Measurements from ENCODE around the gene OXT.
A peak's percentile ranks its signal among the peaks of the same experiment; 100 is the strongest.
"Not testable (repeated sequence)": the region's sequence is repeated elsewhere in the genome, so short reads cannot be mapped to it uniquely, and the experiment has no call there.

OXT gene

DNA sequence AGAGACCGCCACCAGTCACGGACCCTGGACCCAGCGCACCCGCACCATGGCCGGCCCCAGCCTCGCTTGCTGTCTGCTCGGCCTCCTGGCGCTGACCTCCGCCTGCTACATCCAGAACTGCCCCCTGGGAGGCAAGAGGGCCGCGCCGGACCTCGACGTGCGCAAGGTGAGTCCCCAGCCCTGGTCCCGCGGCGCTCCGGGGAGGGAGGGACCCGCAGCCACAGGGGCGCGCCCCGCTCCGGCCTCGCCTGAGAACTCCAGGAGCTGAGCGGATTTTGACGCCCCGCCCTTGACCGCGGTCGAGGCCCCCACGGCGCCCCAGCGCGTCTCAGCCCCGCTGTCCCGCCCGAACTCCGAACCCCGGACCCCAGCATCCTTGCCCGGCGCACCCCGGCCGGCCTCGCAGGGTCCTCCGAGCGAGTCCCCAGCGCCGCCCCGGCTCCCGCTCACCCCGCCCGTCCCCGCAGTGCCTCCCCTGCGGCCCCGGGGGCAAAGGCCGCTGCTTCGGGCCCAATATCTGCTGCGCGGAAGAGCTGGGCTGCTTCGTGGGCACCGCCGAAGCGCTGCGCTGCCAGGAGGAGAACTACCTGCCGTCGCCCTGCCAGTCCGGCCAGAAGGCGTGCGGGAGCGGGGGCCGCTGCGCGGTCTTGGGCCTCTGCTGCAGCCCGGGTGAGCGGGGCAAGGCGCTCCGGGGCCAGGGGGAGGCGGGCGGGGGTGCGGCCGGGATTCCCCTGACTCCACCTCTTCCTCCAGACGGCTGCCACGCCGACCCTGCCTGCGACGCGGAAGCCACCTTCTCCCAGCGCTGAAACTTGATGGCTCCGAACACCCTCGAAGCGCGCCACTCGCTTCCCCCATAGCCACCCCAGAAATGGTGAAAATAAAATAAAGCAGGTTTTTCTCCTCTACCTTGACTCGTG, at the start of gene OXT:
Gene OXT, plus strand, starts transcription at position 11 of the 920 bp plus-strand sequence. Its CDS starts 36 bp downstream, at position 47.
- peak; percentile 58 for DNase-seq

DNA sequence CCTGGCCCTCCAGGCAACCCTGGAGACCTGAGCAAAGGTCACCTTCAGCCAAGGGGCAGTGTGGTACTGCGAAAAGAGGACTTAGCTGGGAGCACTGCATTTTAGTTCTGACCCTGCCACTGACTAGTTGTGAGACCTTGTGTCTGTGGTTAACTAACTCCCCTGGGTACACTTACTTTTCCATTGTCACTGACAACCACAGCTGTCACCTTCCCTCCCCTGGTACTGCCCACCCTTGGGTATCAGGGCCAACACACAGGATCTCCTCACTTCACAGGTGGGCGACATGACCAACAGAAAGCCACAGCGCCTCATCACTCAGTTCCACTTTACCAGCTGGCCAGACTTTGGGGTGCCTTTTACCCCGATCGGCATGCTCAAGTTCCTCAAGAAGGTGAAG, 49.6 kb upstream of the OXT start:
- no peak for DNase-seq

DNA sequence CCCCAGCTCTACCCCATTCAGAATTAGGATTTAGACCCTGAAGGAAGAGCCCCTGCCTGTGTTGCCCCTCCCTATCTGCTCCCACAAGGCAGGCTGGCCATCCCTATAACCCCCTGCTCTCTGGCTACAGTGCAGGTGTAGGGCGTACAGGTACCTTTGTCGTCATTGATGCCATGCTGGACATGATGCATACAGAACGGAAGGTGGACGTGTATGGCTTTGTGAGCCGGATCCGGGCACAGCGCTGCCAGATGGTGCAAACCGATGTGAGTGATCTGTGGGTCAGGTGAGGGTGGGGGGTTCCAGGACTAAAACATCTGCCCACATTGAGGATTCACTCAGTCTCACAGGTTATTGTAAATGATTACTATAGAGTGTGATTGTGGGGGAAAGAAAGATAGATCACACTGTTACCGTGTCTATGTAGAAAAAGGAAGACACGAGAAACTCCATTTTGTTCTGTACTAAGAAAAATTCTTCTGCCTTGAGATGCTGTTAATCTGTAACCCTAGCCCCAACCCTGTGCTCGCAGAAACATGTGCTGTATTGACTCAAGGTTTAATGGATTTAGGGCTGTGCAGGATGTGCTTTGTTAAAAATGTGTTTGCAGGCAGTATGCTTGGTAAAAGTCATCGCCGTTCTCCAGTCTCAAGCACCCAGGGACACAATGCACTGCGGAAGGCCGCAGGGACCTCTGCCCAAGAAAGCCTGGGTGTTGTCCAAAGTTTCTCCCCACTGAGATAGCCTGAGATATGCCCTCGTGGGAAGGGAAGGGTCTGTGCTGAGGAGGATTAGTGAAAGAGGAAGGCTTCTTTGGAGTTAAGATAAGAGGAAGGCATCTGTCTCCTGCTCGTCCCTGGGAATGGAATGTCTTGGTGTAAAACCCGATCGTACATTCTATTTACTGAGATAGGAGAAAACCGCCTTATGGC, 48.6 kb upstream of the OXT start:
- not testable (repeated sequence) for DNase-seq

DNA sequence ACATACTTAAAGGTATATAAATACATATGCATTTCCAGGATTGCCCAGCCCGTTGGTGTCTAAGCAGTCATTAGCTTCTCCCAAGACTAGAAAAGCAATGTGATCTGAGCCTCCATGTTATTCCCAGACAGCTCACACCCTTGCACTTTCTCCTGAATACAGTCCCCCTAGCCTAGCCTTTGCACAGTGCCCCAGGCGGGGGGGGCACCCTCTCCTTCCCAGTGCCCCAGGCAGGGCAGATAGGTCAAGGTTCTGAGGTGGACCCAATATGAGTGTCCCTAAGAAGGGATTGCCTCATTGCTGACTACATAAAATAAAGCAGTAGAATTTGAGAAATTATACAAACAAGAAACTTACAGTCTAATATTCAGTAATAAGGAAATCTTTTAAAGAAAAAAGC, 43.4 kb upstream of the OXT start:
- DNase-seq: no peak

DNA sequence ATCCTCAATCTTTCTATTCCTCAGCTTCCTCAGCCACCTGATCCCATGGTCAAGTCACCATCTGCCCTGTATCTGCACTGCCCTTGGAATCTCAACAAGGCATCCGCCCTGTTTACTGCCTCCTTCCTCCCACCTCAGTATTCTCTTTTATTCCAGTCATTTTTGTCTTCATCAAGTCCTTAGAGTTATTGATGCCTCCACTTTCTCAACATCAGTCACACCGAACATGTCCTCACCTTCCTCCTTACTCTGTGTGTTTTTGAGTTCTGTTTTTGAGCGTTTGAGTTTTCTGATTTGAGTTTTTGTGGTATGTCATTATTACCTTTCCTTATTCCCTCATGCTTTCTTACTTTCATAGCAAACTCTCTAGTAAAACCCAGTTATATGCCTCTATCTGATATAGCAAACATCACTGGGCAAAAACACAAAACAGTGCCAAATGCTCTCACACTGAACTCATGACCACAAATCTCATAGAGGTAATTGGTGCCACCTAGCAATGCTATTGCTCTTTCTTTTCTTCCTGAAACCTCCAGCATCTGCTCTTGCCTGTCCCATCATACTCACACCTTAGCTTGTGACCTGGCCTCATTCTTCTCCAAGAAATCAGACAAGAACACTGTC, 39.8 kb upstream of the OXT start:
- no peak for DNase-seq

DNA sequence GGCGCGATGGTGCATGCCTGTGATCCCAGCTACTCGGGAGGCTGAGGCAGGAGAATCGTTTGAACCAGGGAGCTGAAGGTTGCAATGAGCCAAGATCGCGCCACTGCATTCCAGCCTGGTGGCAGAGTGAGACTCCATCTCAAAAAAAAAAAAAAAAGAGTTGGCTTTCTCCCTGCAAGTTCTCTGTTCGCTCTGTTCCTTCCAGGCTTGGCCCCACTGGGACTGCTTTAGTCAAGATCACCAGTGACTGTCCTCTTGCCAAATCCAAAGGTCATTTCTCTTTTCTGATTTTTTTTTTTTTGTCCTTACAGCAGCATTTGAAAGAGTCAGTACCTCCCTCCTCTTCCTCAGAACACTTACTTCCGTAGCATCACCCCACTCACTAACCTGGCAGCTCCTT, 38.8 kb upstream of the OXT start:
- no peak for DNase-seq

DNA sequence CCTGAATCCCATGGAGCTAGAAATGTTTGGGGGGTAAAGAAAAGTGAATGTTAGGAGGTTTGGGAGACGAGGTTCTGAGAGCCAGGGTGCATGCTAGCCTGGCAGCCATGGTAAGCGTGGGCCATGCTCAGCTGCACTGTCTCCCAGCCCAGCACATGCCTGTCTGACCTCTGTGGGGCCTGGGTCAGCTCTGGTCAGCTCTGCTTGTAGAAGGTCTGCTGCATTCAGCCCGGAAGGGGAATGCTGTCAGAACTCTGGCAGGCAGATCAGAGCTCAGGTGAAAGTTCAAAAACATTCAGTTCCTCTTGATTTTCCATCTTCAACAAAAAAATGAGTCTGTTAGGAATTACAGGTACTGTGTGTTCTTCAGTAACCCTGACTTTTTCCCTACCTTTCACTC, 33.8 kb upstream of the OXT start:
- no peak for DNase-seq

DNA sequence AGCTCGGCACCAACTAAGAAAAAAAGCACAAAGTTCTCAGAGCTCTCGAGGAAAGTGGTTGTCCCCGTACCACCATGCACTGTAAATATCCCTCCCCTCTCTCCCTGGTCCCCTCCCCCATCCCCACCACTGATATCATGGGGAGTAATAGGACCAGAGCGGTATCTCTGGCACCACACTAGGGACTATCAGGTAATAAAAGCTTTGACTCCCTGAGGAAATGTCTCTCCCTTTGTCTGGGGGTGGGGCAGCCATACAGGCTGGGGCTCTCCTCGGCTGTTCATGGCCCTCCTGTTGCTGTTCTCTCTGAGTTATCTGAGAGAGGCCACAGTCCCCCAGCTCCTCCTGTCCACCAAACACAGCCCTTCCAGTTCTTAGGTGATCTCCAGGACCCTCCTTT, 33.0 kb upstream of the OXT start:
- no peak for DNase-seq

DNA sequence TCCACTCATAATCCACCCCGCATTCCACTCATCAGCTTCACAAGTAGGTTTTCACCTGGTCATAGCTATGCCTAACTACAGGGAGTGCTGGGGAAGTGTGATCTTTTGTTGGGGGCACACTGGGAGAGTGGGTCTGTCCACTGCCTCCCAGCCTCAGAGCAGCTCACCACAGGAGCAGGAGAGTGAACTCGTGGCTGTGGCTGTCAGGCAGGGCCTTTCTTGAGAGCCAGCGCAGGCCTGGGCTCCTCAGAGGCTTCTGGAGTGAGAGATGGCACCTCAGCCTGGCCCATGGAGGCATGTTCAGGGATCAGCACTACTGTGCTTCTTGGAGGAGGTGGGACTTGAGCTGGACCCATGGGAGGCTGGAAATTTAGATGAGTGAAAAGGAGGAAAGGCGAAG, 32.0 kb upstream of the OXT start:
- no peak for DNase-seq

DNA sequence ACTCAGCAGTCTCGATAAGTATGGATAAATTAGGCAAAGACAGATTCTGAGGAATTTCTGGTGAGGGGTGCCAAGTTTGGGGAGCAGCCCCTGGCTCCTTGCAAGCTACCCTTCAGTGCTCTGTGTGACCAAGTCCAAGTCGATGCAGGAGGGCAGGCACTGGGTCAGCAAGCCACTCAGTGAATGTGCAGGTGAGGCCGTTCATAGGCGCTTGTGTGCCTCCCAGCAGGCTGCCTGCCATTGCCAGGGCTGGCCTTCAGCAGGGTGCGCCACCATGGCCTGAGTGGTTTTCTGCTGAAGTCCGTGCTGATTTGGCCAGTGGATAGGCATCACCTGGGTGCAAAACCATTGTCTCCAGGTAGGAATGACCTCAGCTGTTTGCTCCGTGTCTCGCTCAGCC, 31.3 kb upstream of the OXT start:
- no peak for DNase-seq

DNA sequence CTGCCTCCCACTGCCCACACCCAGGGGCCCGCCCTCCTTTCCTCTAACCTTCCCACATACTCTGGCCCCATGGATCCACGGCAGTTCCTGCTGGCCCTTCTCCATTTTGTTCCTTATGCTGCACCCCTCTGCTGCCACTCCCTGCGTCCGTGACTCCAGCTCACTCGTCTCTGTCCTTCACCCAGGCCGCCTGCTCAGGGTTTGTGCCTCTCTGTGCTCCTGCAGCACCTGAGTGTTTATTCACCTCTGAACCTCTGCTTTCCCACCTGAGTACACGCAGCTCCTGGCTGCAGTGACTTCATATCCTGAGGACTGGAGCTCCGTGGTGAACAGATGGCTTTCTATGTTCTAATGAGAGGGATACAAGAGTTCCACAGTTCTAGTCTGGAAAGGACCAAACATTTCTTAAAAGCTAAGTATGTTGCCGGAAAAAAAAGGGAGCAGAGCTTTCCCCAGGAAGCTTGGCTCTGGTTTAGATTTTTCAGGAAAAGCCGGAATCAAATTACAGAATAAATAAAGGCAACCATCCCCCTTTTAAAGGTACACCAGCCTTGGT, 29.5 kb upstream of the OXT start:
- DNase-seq: peak; percentile 18

DNA sequence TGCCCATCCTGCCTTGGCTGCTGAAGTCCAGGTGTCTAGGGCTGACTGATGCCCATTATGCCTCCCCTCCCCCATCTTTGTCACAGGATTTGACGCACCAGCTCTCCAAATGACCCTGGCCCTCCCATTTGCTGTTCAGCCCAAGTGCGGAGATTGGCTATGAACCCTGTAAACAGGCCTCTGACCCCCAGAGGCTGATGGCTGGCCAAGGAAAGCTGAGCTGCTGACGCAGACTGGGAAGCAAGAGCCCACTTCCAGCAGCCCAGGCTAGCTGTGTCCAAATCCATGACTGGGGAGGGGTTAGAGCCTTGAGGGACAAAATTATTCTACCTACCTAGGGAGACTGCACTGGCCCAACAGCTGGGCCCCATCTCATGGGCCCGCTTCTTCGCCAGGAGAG, 28.8 kb upstream of the OXT start:
- no peak for DNase-seq

DNA sequence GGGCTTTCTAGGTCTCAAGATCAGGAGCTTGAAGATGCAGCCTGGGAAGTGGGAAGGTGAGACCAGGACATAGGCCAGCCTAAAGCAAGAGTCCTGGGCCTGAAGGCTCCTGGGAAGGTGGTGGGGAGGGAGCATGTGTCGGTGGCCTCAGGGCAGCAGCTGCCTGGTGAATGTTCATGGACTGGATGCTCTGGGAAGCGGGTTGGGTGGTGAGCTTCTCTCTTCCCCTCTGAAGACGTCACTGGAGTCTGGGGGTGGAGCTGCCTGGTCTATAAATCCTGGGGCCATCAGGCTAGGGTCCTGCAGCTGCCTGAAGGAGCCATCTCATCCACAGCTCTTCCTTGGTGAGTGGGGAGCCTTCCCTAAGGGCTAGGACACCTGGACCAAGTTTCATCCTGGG, 28.1 kb upstream of the OXT start, which contains the start of gene GNRH2:
Gene GNRH2, plus strand, starts transcription at position 301 of the 400 bp plus-strand sequence. CDS start 793 bp downstream, outside the sequence.
- DNase-seq: no peak

DNA sequence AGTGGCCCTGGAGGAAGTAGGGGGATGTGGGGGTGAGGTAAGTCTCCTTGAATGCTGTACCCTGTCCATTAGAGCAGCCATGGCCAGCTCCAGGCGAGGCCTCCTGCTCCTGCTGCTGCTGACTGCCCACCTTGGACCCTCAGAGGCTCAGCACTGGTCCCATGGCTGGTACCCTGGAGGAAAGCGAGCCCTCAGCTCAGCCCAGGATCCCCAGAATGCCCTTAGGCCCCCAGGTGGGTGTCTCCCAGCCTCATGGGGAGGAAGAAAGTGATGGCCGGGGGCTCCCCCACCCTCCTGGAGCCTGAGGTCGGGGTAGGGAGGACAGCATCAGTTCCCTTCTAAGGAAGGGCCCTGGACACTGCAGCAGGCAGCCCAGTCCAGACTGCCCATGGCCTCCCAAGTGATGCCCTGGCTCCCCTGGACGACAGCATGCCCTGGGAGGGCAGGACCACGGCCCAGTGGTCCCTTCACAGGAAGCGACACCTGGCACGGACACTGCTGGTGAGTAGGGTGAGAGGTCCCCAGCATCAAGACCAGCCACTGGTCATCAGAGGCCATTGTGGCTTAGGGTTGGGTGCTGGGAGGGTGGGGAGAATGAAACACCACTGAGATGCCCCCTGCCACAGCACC, 27.0 kb upstream of the OXT start:
- DNase-seq: no peak

DNA sequence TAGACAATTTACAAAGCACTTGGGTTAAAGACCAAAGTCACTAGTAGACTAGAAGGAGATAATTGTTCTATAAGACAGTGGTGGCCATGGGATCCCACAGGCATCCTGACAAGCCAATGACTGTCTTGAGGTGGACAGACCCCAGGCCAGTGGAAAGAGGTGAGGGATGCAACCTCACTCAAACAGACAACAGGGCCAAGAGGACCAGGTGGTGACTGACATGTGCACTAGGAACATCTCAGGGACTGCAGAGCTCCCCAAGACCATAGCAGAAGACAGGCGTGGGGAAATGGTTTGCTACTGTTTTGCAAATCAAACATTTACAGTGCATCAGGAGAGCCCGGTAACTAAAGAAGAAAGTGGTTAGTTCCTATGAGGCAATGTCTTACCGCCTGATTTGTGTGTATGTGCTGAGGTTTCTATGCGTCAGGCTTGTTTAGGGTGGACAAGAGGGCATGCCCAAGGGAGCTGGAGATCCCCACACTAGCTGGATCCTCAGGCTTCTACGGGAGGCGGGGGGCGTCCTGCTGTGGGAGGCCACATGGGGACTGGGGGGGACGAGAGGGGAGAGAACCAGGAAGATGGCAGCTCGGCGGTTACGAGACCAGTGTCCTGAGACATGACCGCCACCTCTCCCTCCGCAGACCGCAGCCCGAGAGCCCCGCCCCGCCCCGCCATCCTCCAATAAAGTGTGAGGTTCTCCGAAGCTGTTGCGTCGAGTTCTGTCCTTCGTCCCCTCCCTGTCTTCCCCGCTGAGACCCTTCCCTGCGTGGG, 26.2 kb upstream of the OXT start:
- no peak for DNase-seq

DNA sequence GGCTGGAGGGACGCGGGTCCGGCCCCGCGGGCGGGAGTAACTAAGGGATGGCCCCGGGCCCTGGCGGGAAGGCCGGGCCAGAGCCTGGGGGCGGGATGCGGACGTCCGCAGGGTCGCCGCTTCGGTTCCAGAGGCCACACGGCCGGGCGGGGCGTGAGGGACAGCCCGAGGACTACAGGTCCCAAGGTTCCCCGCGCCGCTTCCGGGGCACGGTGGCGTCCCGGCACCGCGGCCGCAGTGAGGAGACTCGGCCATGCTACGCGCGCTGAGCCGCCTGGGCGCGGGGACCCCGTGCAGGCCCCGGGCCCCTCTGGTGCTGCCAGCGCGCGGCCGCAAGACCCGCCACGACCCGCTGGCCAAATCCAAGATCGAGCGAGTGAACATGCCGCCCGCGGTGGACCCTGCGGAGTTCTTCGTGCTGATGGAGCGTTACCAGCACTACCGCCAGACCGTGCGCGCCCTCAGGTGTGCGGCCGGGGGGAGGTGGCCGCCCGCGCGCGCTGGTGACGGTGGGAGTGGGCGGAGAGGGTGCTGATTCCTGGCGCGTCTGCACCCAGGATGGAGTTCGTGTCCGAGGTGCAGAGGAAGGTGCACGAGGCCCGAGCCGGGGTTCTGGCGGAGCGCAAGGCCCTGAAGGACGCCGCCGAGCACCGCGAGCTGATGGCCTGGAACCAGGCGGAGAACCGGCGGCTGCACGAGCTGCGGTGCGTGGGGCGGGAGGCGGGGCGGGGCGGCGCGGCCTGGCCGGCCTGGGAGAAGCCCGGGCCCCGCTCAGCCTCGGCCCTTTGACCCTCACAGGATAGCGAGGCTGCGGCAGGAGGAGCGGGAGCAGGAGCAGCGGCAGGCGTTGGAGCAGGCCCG, 25.4 kb upstream of the OXT start, which contains the start of gene MRPS26:
Gene MRPS26, plus strand, starts transcription at position 237 of the 861 bp plus-strand sequence. Its CDS starts 17 bp downstream, at position 254.
- DNase-seq: peak; percentile 96

DNA sequence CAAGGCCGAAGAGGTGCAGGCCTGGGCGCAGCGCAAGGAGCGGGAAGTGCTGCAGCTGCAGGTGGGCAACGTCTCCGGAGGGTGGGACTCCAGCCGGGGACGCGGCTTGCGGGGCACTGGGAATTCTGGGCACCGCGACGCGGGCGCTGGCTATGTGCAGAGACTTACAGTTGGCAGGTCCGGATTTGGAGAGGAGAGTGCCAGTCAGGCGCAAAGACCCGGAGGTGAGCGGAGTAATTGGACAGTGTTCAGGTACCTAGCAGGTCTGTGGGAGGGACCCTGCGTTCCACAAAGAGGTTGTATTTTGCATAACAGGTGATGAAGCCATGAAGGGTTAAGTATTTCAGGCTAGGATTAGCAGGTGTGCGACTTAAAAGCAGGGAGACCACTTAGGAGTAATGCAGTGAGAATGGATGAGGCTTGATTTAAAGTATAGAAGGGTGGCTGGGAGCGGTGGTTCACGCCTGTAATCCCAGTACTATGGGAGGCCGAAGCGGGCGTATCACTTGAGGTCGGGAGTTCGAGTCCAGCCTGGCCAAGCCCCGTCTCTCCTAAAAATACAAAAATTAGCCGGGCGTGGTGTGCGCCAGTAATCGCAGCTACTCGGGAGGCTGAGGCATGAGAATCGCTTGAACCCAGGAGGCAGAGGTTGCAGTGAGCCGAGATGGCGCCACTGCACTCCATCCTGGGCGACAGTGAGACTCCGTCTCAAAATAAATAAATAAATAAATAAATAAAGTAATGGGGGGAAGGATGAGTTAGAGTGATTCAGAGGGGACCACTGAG, 24.6 kb upstream of the OXT start:
- no peak for DNase-seq

DNA sequence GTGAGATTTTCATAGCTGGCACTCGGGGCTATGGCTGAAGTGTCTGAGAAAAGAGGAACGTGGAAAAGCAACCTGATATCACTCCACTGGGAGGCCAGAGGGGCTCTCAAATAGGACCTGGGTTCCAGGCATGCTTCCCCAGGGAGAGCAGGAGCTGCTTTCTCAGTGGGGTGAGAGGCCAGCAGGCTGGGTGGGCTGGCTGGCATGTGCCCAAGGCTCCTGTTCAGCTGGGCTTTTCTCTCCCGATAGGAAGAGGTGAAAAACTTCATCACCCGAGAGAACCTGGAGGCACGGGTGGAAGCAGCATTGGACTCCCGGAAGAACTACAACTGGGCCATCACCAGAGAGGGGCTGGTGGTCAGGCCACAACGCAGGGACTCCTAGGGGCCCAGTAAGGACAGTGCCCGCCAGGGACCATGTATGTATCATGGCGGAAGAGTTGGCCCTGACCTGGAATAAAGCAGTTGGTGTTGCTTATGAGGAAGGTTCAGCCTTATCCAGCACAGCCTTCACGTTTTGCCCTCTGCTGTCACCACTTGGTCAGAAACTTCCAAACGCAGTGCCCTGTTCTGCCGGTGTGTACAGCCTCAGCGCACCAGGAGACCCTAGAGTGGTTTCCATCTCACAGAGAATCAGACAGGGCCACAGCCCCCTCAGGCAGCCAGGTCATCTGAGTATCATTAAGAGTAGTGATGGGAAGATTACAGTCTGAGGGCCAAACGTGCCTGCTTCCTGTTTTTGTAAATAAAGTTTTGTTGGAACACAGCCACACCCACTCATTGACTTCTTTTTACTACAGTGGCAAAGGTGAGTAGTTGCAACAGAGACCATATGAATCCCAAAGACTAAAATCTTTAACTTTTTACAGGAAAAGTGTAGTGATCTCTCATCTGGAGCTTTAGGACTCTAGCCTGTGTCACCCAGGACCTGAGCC, 23.7 kb upstream of the OXT start:
- DNase-seq: no peak

Data from eye (tissue), 1 donor.